ENCODE results near the gene ZDHHC7.

- TF ChIP-seq ZFP36 (IDR thresholded peaks at IDR 0.05; ENCODE audit: borderline replicate concordance, partially characterized antibody) (no peak), CTCF (IDR thresholded peaks at IDR 0.05) (no peak), BHLHE40 (IDR thresholded peaks at IDR 0.05; ENCODE audit: low read depth, low read length) (no peak), REST (IDR thresholded peaks at IDR 0.05) (no peak), PHF8 (IDR thresholded peaks at IDR 0.05; ENCODE audit: borderline replicate concordance, low read depth) (no peak), KDM5A (IDR thresholded peaks at IDR 0.05) (no peak), POLR2A (IDR thresholded peaks at IDR 0.05; ENCODE audit: low read length) (no peak), TP53 (CRISPR knock-in tag; IDR thresholded peaks at IDR 0.05) (no peak), POLR2AphosphoS2 (conservative IDR thresholded peaks at IDR 0.05; ENCODE audit: low read length) (no peak), HOXA7 (CRISPR knock-in tag; IDR thresholded peaks at IDR 0.05) (no peak), JUN (IDR thresholded peaks at IDR 0.05) (no peak), MAFK (IDR thresholded peaks at IDR 0.05; ENCODE audit: partially characterized antibody) (no peak), EHMT2 (IDR thresholded peaks at IDR 0.05; ENCODE audit: low read depth) (no peak), ELK1 (IDR thresholded peaks at IDR 0.05; ENCODE audit: low read depth, low read length) (no peak)
Observed at GRCh38 chr16:84933774-84934631, 77.3 kb downstream of the ZDHHC7 start.
